Pancreas (tissue), 10 donors: ENCODE data around the gene UNC13C. TPM values are rescaled to one million over a fixed set of nuclear protein-coding genes. Genes with fewer than 3 reads are reported as not detected.

Source experiments
- ATAC-seq, 4 donors: fragments of 200-7000 bp; cut with Tn5 transposase; one replicate each; pipeline versions ENCODE4 v1.8.0 to v1.9.1; 2020; ENCODE audit warnings: mild to moderate bottlenecking in 4 of 4, moderate library complexity in 4 of 4
- DNase-seq, 6 donors: peaks; one replicate each; pipeline ENCODE4 v3.0.0-alpha.2; 2020
- FAIRE-seq: peaks from 2 replicates; lab custom pipeline; 2012; peaks lifted over from hg19 to GRCh38; lab: Jason Lieb, UNC
- H3K27ac ChIP-seq, 4 donors: fragments of 200-600 bp; sonication (generic); 1 replicate in 3 of 4; 2 replicates in 1 of 4; pipeline versions ENCODE4 v1.5.0 to v1.8.0; 2020
- H3K27me3 ChIP-seq, 4 donors: fragments of 200-600 bp; one replicate each; pipeline ENCODE4 v1.8.0; 2021
- H3K36me3 ChIP-seq, 3 donors: fragments of 200-600 bp; sonication (generic) in 1 of 3; one replicate each; pipeline versions ENCODE4 v1.5.0 to v1.8.0; 2020 to 2021
- H3K4me1 ChIP-seq, 3 donors: fragments of 200-600 bp; one replicate each; pipeline ENCODE4 v1.8.0; 2021
- H3K4me3 ChIP-seq, 4 donors: fragments of 200-600 bp; sonication (generic) in 2 of 4; one replicate each; pipeline versions ENCODE4 v1.5.0 to v1.8.0; 2020 to 2021
- H3K9me3 ChIP-seq, 4 donors: fragments of 200-600 bp; one replicate each; pipeline ENCODE4 v1.8.0; 2021
- CTCF ChIP-seq, 4 donors: fragments of 200-600 bp; sonication (generic) in 3 of 4; IDR thresholded peaks; one replicate each; pipeline versions ENCODE4 v1.5.0 to v1.8.0; 2021; ENCODE audit warnings: antibody characterized with exemption in 4 of 4
- WGBS, 2 donors: extraction: QIAGEN DNeasy Blood & Tissue Kit; methylation state at CpG; one replicate each; pipeline ENCODE4 v1.1.7; 2013; 5-methylcytosine and 5-hydroxymethylcytosine counted together
- intact Hi-C, 3 donors: fragments of 100-400 bp; cut with DNase I; formaldehyde crosslinking; loops; one replicate each; pipeline versions ENCODE4 v1.11.1 to v1.14.2; 2022
- polyA plus RNA-seq, 2 donors: library from polyadenylated mRNA; stranded (reverse); fragments of 200-250 nt; gene quantifications; one replicate each; pipeline ENCODE4 v1.2.3, GENCODE V29; 2013
- total RNA-seq, 6 donors: library from RNA; stranded (reverse); fragmentation: NEBNext Ultra II Directional in 4 of 6; extraction: Animal tissue kit (Norgen Biotek cat#: 25700) in 4 of 6; gene quantifications; one replicate each; pipeline versions ENCODE4 v1.2.1 to v1.2.4, GENCODE V29; 2021 to 2023
- donor health status: healthy with polysubstance abuse.
- donor health status: DM: no; HTN: no; CAD: no; lungs with moderate emphysema.
- donor health status: DM: no; HTN: no; CAD: no.
- donor health status: control.
- donor health status: control.
- donor health status: Bipolar disorder and iron deficiency.
- donor health status: DM: yes; HTN: yes; CAD: no.
- donor health status: DM: no; HTN: no; CAD: no.
- donor health status: DM: no; HTN: no; CAD: no.
- donor health status: DM: yes; HTN: yes; CAD: no.

Gene UNC13C
- total and polyA plus RNA-seq, 8 donors: under 0.01 to 0.38 (median 0.04) TPM; not detected in 2

DNA sequence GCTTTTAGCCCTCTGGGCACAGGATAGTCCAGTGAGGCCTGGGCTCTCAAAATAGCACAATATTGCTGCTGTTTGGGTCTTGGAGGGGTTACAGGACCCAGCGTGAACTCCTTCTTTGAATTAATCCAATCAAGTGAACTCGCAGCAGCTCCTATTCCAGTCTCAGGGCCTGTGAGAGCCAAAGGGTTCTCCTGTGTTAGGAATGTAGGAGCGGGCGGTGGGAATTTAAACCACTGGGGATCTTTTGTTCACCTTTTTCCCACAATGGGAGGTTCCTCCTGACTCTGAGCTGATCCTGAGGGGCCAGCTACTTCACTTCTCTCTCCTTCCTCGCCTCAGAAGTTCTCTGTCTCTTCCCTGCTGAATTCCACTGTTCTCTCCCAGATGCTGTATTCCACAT, 504.0 kb downstream of the UNC13C start:
- intact Hi-C loops: no loop called here
- Histone ChIP-seq H3K36me3 (no peaks in the 10 kb centered on the region), H3K4me1 (no peaks in the 10 kb centered on the region), H3K27me3 (no peaks in the 10 kb centered on the region), H3K27ac (no peak overlapping the region), H3K9me3 (no peaks in the 10 kb centered on the region), H3K4me3 (no peak overlapping the region)
- no peak for ATAC-seq
- DNase-seq: no peak
- FAIRE-seq: no peak
- 71 to 81% methylated on average over 5 of the region's 5 CpGs for WGBS, 2 donors
- TF ChIP-seq CTCF (IDR thresholded peaks at IDR 0.05): no peak

- no peak for DNase-seq
- H3K9me3 ChIP-seq: no peaks in the 10 kb centered on the region
- ATAC-seq: no peak
- 48 to 64% methylated on average over 2 of the region's 2 CpGs for WGBS, 2 donors
- H3K27me3 ChIP-seq: peaks cover 0 to 10% (median 0%) of the 10 kb centered on the region in 4 donors
- no peak overlapping the region for H3K27ac ChIP-seq
- no peak overlapping the region for H3K4me3 ChIP-seq
- intact Hi-C loops: no loop called here
- no peak for TF ChIP-seq CTCF (IDR thresholded peaks at IDR 0.05)
- no peaks in the 10 kb centered on the region for H3K36me3 ChIP-seq
- no peak for FAIRE-seq
- H3K4me1 ChIP-seq: no peaks in the 10 kb centered on the region
Observed at GRCh38 chr15:54500330-54500729, 522.1 kb downstream of the UNC13C start.

- ATAC-seq (no peak), FAIRE-seq (no peak), DNase-seq (no peak)
- Histone ChIP-seq H3K27me3 (no peaks in the 10 kb centered on the region), H3K36me3 (no peaks in the 10 kb centered on the region), H3K4me3 (no peak overlapping the region), H3K4me1 (peaks cover 4 to 7% (median 6%) of the 10 kb centered on the region in 3 donors), H3K9me3 (no peaks in the 10 kb centered on the region), H3K27ac (no peak overlapping the region)
- no peak for TF ChIP-seq CTCF (IDR thresholded peaks at IDR 0.05)
- 42 to 53% methylated on average over 5 of the region's 5 CpGs for WGBS, 2 donors
- intact Hi-C loops: no loop called here
Observed at GRCh38 chr15:54502416-54503075, 524.3 kb downstream of the UNC13C start.

- Histone ChIP-seq H3K9me3 (no peaks in the 10 kb centered on the region), H3K4me1 (peaks cover 4 to 7% (median 6%) of the 10 kb centered on the region in 3 donors), H3K4me3 (no peak overlapping the region), H3K36me3 (no peaks in the 10 kb centered on the region), H3K27ac (no peak overlapping the region), H3K27me3 (peaks cover 0 to 7% (median 0%) of the 10 kb centered on the region in 4 donors)
- no peak for ATAC-seq
- intact Hi-C loops: no loop called here
- TF ChIP-seq CTCF (IDR thresholded peaks at IDR 0.05): no peak
- FAIRE-seq: no peak
- DNase-seq: no peak
- WGBS, 2 donors: 80 to 84% methylated on average over 1 of the region's 1 CpG
Observed at GRCh38 chr15:54504695-54505094, 526.5 kb downstream of the UNC13C start.

DNA sequence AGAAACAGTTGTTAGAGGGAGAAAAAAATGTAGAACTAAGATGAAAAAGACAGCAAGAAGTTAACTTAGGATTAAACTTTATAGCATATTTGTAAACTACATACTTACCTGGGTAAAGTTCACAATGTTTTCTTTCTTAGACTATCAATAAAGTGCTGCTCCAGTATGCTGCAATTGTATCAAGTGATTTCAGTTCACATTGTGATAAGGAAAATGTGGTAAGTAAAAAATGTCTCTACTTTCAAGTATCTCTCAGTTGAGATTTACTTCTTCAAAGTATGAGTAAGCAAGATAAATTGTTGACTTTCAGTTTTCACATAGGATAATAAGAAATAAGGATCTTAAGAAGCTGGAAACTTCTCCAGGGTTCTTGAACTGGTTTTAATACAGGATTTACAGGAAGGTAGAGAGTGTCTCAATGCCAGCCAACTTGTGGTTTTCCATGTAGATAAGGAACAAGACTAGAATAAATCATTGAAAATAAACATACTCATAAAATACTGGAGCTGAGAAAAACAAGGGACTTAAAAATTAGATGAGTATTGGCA, 528.8 kb downstream of the UNC13C start:
- intact Hi-C loops: no loop called here
- no peak for ATAC-seq
- no peak for FAIRE-seq

More for the DNA sequence above, 528.8 kb downstream of the UNC13C start:
- TF ChIP-seq CTCF (IDR thresholded peaks at IDR 0.05): no peak
- peaks cover 0 to 7% (median 0%) of the 10 kb centered on the region in 4 donors for H3K27me3 ChIP-seq
- H3K36me3 ChIP-seq: no peaks in the 10 kb centered on the region
- H3K4me1 ChIP-seq: peaks cover 4 to 7% (median 6%) of the 10 kb centered on the region in 3 donors
- no peak overlapping the region for H3K4me3 ChIP-seq
- no peaks in the 10 kb centered on the region for H3K9me3 ChIP-seq
- H3K27ac ChIP-seq: no peak overlapping the region
- DNase-seq: no peak
